Lower leg skin (tissue), 4 donors: Measurements from ENCODE around the gene PKD1. TPM values are rescaled to one million over a fixed set of nuclear protein-coding genes. Genes with fewer than 3 reads are reported as not detected.

ENCODE experiments used
- DNase-seq, 2 donors: peaks; one replicate each; pipeline ENCODE4 v3.0.0-alpha.2; 2019; ENCODE audit warnings: low spot score in 2 of 2
- H3K4me3 ChIP-seq: fragments of 200-600 bp; sonication (generic); 2 replicates; pipeline ENCODE4 v1.5.1; 2017; ENCODE audit warnings: mild to moderate bottlenecking, low read depth; ENCODE audit not compliant: poor library complexity, severe bottlenecking
- CTCF ChIP-seq, 3 donors: fragments of 450-650 bp; IDR thresholded peaks; one replicate each; pipeline ENCODE4 v1.5.1; 2016; ENCODE audit warnings: antibody characterized with exemption in 3 of 3, mild to moderate bottlenecking in 3 of 3, moderate library complexity in 2 of 3
- POLR2A ChIP-seq, 2 donors: fragments of 450-650 bp; IDR thresholded peaks; one replicate each; pipeline ENCODE4 v1.6.1; 2016 to 2017; ENCODE audit warnings: antibody characterized with exemption in 2 of 2, mild to moderate bottlenecking in 1 of 2, moderate library complexity in 1 of 2
- WGBS, 2 donors: methylation state at CpG; one replicate each; pipeline ENCODE4 v1.1.5; 2018; 5-methylcytosine and 5-hydroxymethylcytosine counted together
- intact Hi-C: fragments of 100-400 bp; cut with DNase I; formaldehyde crosslinking; loops from one replicate; pipeline ENCODE4 v1.15.0; 2023; ENCODE audit warnings: low total_unique reads
- total RNA-seq, 4 donors: library from RNA; depleted of rRNA; stranded (reverse); fragments of >200 nt; gene quantifications; one replicate each; pipeline ENCODE4 v1.1.0, GENCODE V29; 2016

PKD1 gene
- total RNA-seq, 4 donors from 2014 or later, result 125 to 266 (median 192) TPM

- H3K4me3 ChIP-seq, result no peak overlapping the region
- 90 to 96% methylated on average over 2 to 24 of the region's 28 CpGs for WGBS, 2 donors
- TF ChIP-seq CTCF (IDR thresholded peaks at IDR 0.05), result no peak
- intact Hi-C loops, result no loop called here
- no peak for DNase-seq
Measured at GRCh38 chr16:2062801-2063200, 72.9 kb downstream of the PKD1 start.

- TF ChIP-seq CTCF (IDR thresholded peaks at IDR 0.05), result no peak
- no peak for TF ChIP-seq POLR2A (IDR thresholded peaks at IDR 0.05)
- H3K4me3 ChIP-seq, result no peak overlapping the region
- intact Hi-C loops, result no loop called here
- whole genome bisulfite sequencing, 2 donors, result 89 to 92% methylated on average over 4 to 13 of the region's 13 CpGs
- no peak for DNase-seq
Measured at GRCh38 chr16:2061526-2061925, 74.2 kb downstream of the PKD1 start.

- no peak for DNase-seq
- 92 to 95% methylated on average over 10 to 18 of the region's 18 CpGs for whole genome bisulfite sequencing, 2 donors
- intact Hi-C loops, result no loop called here
- no peak overlapping the region for H3K4me3 ChIP-seq
- TF ChIP-seq POLR2A (IDR thresholded peaks at IDR 0.05) (no peak), CTCF (IDR thresholded peaks at IDR 0.05) (no peak)
Measured at GRCh38 chr16:2061023-2061422, 74.7 kb downstream of the PKD1 start.

GRCh38 chr16:2060346-2060745, 75.4 kb downstream of the PKD1 start:
- WGBS, 2 donors, result 81 to 89% methylated on average over 15 to 17 of the region's 17 CpGs

GRCh38 chr16:2058872-2059271, 76.8 kb downstream of the PKD1 start:
- TF ChIP-seq CTCF (IDR thresholded peaks at IDR 0.05), result no peak
- TF ChIP-seq POLR2A (IDR thresholded peaks at IDR 0.05), result no peak
- WGBS, 2 donors, result 93 to 96% methylated on average over 10 of the region's 10 CpGs
- DNase-seq, result no peak
- intact Hi-C loops, result no loop called here
- no peak overlapping the region for H3K4me3 ChIP-seq

More at GRCh38 chr16:2060346-2060745, 75.4 kb downstream of the PKD1 start:
- H3K4me3 ChIP-seq, result no peak overlapping the region
- TF ChIP-seq CTCF (IDR thresholded peaks at IDR 0.05), result no peak
- TF ChIP-seq POLR2A (IDR thresholded peaks at IDR 0.05), result no peak
- intact Hi-C loops, result no loop called here
- no peak for DNase-seq

GRCh38 chr16:2058420-2058819, 77.3 kb downstream of the PKD1 start:
- TF ChIP-seq POLR2A (IDR thresholded peaks at IDR 0.05) (no peak), CTCF (IDR thresholded peaks at IDR 0.05) (no peak)
- no peak overlapping the region for H3K4me3 ChIP-seq
- 88 to 94% methylated on average over 13 of the region's 13 CpGs for WGBS, 2 donors
- intact Hi-C loops, result no loop called here
- no peak for DNase-seq
